Measurements from ENCODE around the gene SPDL1. TPM values are rescaled to one million over a fixed set of nuclear protein-coding genes. Genes with fewer than 3 reads are reported as not detected.

The SPDL1 gene
- total RNA-seq, 1 donor from 2014 or later = 5.5 TPM

DNA sequence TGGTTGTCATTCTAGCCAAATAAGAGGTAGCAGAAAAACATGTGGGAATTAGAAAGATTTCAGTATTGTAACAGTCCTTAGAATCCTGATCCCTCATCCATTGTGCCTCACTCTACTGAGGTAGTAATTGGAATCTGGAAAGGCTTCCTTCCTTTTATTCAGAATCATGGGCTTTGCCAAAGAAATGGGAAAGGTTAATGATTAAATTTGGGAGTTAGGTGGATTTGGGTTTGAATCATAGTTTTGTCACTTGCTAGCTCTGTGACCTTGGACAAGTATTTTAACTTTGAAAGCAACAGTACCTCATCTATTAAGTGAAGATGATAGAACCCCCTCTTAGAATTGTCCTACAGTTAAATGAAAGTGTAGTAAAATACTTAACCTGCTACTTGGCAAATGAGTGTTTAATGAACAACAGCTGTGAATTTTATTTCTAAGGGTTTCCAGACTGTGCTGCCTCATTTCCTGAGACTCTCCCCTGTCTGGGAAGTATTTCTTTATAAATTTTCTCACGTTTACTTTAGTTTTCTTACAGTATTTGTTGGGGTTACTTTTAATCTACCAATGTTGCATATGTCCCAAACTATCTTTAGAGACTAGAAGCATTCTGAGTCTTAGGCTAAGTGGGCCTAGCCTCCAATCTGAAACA lies 11.7 kb downstream of the SPDL1 start:
- TF ChIP-seq, protein P1, sequence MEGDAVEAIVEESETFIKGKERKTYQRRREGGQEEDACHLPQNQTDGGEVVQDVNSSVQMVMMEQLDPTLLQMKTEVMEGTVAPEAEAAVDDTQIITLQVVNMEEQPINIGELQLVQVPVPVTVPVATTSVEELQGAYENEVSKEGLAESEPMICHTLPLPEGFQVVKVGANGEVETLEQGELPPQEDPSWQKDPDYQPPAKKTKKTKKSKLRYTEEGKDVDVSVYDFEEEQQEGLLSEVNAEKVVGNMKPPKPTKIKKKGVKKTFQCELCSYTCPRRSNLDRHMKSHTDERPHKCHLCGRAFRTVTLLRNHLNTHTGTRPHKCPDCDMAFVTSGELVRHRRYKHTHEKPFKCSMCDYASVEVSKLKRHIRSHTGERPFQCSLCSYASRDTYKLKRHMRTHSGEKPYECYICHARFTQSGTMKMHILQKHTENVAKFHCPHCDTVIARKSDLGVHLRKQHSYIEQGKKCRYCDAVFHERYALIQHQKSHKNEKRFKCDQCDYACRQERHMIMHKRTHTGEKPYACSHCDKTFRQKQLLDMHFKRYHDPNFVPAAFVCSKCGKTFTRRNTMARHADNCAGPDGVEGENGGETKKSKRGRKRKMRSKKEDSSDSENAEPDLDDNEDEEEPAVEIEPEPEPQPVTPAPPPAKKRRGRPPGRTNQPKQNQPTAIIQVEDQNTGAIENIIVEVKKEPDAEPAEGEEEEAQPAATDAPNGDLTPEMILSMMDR (IDR thresholded peaks at IDR 0.05) = no peak
- H3K4me1 ChIP-seq = no peaks in the 10 kb centered on the region
- H3K4me3 ChIP-seq = no peak overlapping the region
- peaks cover 15 to 59% of the 10 kb centered on the region in 2 donors for H3K36me3 ChIP-seq
- H3K27me3 ChIP-seq = no peaks in the 10 kb centered on the region
- H3K27ac ChIP-seq = no peak overlapping the region
- no peak for DNase-seq (ENCODE audit: low spot score in 2 of 2)
- intact Hi-C loops (cut with DNase I) = no loop called here
- no peaks in the 10 kb centered on the region for H3K9me3 ChIP-seq

DNA sequence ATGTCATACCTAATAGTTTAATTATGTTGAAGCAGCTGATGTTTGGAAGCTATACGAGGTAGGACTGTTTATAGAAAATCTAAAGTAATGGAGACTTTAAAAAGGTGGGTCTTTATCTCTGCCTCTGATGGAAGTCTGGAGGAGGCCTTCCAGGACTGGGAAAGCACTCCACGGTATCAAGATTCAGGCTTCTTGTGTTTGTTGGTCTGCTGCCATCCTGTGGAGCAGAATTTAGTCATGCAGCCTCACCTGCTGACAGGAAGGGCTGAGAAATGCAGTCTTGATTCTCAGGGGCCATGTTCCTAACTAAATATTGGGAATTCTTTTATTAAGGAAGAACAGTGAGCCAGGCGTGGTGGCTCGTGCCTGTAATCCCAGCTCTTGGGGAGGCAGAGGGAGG lies 15.9 kb downstream of the SPDL1 start:
- DNase-seq (ENCODE audit: low spot score in 2 of 2) = no peak
- H3K4me1 ChIP-seq = no peaks in the 10 kb centered on the region
- H3K4me3 ChIP-seq = no peak overlapping the region
- H3K36me3 ChIP-seq = peaks cover 2 to 45% of the 10 kb centered on the region in 2 donors
- H3K27ac ChIP-seq = no peak overlapping the region
- H3K27me3 ChIP-seq = no peaks in the 10 kb centered on the region
- intact Hi-C loops (cut with DNase I) = no loop called here
- TF ChIP-seq, protein P1 (IDR thresholded peaks at IDR 0.05) = no peak
- no peaks in the 10 kb centered on the region for H3K9me3 ChIP-seq

DNA sequence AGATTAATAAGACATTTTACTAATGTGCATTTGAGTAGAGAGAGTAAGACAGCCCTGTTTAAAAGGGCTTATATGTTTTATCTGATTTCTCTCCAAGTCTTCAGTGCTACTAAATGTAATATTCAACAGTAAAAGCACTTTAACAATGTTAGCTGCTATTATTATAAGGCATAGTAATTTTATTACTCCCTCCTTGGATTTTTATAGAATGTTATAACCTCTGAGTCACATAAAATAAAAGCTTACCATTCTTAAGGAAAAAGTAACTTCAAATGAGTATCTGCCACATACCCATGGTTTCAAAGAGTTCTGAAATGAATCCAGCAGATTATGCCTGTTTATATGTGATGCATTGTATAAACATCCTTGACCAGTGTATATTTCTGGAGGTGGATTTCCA lies 19.0 kb downstream of the SPDL1 start:
- Histone ChIP-seq H3K4me3 (no peak overlapping the region), H3K27me3 (no peaks in the 10 kb centered on the region), H3K9me3 (no peaks in the 10 kb centered on the region), H3K4me1 (no peaks in the 10 kb centered on the region), H3K36me3 (peaks cover 0 to 25% of the 10 kb centered on the region in 2 donors), H3K27ac (no peak overlapping the region)
- DNase-seq (ENCODE audit: low spot score in 2 of 2) = no peak
- intact Hi-C loops (cut with DNase I) = no loop called here
- TF ChIP-seq, protein P1 (IDR thresholded peaks at IDR 0.05) = no peak

DNA sequence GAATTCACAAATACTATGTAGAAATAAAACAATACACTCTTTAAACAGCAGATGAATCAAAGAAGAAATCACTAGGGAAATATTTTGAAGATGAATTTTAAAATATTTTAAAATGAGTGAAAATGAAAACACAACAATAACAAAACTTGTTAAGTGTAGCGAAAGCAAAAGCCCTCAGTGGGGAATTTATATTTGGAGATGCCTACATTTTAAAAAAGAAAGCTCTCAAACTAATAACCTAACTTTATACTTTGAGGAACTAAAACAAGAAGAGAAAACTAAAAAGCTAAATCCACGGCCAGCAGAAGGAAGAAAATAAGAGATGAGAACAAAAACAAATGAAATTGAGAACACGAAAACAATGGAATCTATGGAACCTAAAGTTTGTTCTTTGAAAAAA lies 22.7 kb downstream of the SPDL1 start:
- Histone ChIP-seq H3K9me3 (peaks cover 0 to 8% of the 10 kb centered on the region in 2 donors), H3K4me1 (no peaks in the 10 kb centered on the region), H3K27ac (no peak overlapping the region), H3K27me3 (no peaks in the 10 kb centered on the region), H3K4me3 (no peak overlapping the region), H3K36me3 (peaks cover 0 to 8% of the 10 kb centered on the region in 2 donors)
- TF ChIP-seq, protein P1 (IDR thresholded peaks at IDR 0.05) = no peak
- no peak for DNase-seq (ENCODE audit: low spot score in 2 of 2)
- intact Hi-C loops (cut with DNase I) = no loop called here

DNA sequence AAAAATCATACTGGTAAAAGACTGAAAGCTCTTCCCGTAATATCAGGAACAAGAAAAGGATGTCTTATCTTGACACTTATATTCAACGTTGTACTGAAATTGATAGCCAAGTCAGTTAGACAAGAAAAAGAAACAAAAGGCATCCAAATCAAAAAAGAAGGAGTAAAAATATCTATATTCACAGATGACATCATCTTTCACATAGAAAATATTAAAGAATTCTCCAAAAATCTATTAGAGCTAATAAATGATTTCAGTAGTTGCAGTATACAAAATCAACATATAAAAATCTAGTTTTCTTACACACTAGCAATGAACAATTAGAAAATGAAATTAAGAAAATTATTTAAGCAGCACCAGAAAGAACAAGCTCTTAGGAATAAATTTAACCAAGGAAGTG lies 24.3 kb downstream of the SPDL1 start:
- TF ChIP-seq, protein P1 (IDR thresholded peaks at IDR 0.05) = no peak
- DNase-seq (ENCODE audit: low spot score in 2 of 2) = no peak
- intact Hi-C loops (cut with DNase I) = no loop called here
- no peaks in the 10 kb centered on the region for H3K4me1 ChIP-seq
- H3K27ac ChIP-seq = no peak overlapping the region
- H3K9me3 ChIP-seq = peaks cover 0 to 8% of the 10 kb centered on the region in 2 donors
- no peaks in the 10 kb centered on the region for H3K36me3 ChIP-seq
- H3K4me3 ChIP-seq = no peak overlapping the region
- H3K27me3 ChIP-seq = no peaks in the 10 kb centered on the region

DNA sequence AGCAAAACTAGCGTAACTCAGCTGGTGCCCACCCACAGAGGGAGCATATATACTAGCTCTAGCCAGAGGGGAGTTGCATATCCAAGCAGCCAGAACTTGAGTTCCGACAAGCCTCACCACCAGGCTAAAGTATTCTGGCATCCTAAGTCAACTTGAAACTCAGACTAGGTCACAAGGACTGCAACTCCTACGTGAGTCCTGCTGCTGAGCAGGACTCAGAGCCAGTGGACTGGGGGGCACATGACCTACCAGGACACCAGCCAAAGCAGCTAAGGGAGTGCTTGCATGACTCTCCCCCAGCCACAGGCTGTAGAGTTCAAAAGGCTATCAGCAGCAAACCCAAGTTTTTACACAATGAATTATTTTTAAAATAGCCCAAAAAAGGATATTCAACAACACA lies 26.1 kb downstream of the SPDL1 start:
- DNase-seq (ENCODE audit: low spot score in 2 of 2) = no peak
- H3K27me3 ChIP-seq = no peaks in the 10 kb centered on the region
- H3K4me1 ChIP-seq = no peaks in the 10 kb centered on the region
- intact Hi-C loops (cut with DNase I) = no loop called here
- H3K36me3 ChIP-seq = no peaks in the 10 kb centered on the region
- H3K4me3 ChIP-seq = no peak overlapping the region
- TF ChIP-seq, protein P1 (IDR thresholded peaks at IDR 0.05) = no peak
- H3K9me3 ChIP-seq = peaks cover 0 to 8% of the 10 kb centered on the region in 2 donors
- no peak overlapping the region for H3K27ac ChIP-seq
